Measurements from ENCODE around the gene SCYL2. TPM values are rescaled to one million over a fixed set of nuclear protein-coding genes. Genes with fewer than 3 reads are reported as not detected.
"Not testable (repeated sequence)": the region's sequence is repeated elsewhere in the genome, so short reads cannot be mapped to it uniquely, and the experiment has no call there.

The SCYL2 gene
- polyA plus RNA-seq, 1 donor from 2014 or later = 101 TPM

GRCh38 chr12:100303831-100304230, 36.9 kb downstream of the SCYL2 start:
- peaks cover 7% of the 10 kb centered on the region for H3K9me3 ChIP-seq (ENCODE audit: low read length)

DNA sequence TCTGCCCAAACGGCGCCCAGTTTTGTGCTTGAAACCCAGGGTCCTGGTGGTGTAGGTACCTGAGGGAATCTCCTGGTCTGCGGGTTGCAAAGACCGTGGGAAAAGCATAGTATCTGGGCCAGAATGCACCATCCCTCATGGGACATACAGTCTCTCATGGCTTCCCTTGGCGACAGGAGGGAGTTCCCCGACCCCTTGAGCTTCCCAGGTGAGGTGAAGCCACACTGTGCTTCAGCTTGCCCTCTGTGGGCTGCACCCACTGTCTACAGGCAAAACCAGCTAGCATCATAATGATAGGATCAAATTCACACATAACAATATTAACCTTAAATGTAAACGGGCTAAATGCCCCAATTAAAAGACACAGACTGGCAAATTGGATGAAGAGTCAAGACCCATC, 37.4 kb downstream of the SCYL2 start:
- H4K20me1 ChIP-seq (ENCODE audit: insufficient read depth); H3K9me2 ChIP-seq (ENCODE audit: insufficient read depth, low read length); H3K9me3 ChIP-seq (ENCODE audit: low read length); H3K4me3 ChIP-seq (ENCODE audit: low read length); H3F3A ChIP-seq (ENCODE audit: insufficient read depth, low read length, poor library complexity, severe bottlenecking); H3K9ac ChIP-seq (ENCODE audit: low read length); H3K27me3 ChIP-seq (ENCODE audit: insufficient read depth, low read depth, low read length); H3K79me2 ChIP-seq (replicated peaks; ENCODE audit: insufficient read depth, low read length); H2AFZ ChIP-seq (ENCODE audit: low read depth, low read length); H3K4me2 ChIP-seq (ENCODE audit: low read length); H3K27ac ChIP-seq (ENCODE audit: low read length): not testable (repeated sequence)
- H3K36me3 ChIP-seq (ENCODE audit: insufficient read depth, low read length) = peaks cover 27% of the 10 kb centered on the region

More at GRCh38 chr12:100303831-100304230, 36.9 kb downstream of the SCYL2 start:
- Histone ChIP-seq H3K4me3 (ENCODE audit: low read length) (no peak overlapping the region), H3K79me2 (replicated peaks; ENCODE audit: insufficient read depth, low read length) (no peaks in the 10 kb centered on the region), H3K9ac (ENCODE audit: low read length) (no peak overlapping the region), H2AFZ (ENCODE audit: low read depth, low read length) (no peak overlapping the region), H3K27me3 (ENCODE audit: insufficient read depth, low read depth, low read length) (no peaks in the 10 kb centered on the region), H3K36me3 (ENCODE audit: insufficient read depth, low read length) (peaks cover 25% of the 10 kb centered on the region), H4K20me1 (ENCODE audit: insufficient read depth) (no peaks in the 10 kb centered on the region), H3K9me2 (ENCODE audit: insufficient read depth, low read length) (no peaks in the 10 kb centered on the region), H3F3A (ENCODE audit: insufficient read depth, low read length, poor library complexity, severe bottlenecking) (no peaks in the 10 kb centered on the region), H3K27ac (ENCODE audit: low read length) (no peak overlapping the region), H3K4me2 (ENCODE audit: low read length) (no peak overlapping the region)
- no peak for TF ChIP-seq RAD21 (conservative IDR thresholded peaks at IDR 0.05)
- TF ChIP-seq REST (IDR thresholded peaks at IDR 0.05; ENCODE audit: borderline replicate concordance) = no peak
- TF ChIP-seq, protein P1, sequence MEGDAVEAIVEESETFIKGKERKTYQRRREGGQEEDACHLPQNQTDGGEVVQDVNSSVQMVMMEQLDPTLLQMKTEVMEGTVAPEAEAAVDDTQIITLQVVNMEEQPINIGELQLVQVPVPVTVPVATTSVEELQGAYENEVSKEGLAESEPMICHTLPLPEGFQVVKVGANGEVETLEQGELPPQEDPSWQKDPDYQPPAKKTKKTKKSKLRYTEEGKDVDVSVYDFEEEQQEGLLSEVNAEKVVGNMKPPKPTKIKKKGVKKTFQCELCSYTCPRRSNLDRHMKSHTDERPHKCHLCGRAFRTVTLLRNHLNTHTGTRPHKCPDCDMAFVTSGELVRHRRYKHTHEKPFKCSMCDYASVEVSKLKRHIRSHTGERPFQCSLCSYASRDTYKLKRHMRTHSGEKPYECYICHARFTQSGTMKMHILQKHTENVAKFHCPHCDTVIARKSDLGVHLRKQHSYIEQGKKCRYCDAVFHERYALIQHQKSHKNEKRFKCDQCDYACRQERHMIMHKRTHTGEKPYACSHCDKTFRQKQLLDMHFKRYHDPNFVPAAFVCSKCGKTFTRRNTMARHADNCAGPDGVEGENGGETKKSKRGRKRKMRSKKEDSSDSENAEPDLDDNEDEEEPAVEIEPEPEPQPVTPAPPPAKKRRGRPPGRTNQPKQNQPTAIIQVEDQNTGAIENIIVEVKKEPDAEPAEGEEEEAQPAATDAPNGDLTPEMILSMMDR (IDR thresholded peaks at IDR 0.05; ENCODE audit: poor library complexity, severe bottlenecking) = no peak
- TF ChIP-seq MXI1 (conservative IDR thresholded peaks at IDR 0.05; ENCODE audit: poor library complexity, severe bottlenecking) = no peak
- no peak for TF ChIP-seq TAF1 (IDR thresholded peaks at IDR 0.05; ENCODE audit: low read depth)
- TF ChIP-seq EZH2 (IDR thresholded peaks at IDR 0.05; ENCODE audit: borderline replicate concordance, insufficient read depth, low read length, poor library complexity, severe bottlenecking) = no peak
- no peak for TF ChIP-seq POLR2AphosphoS5 (IDR thresholded peaks at IDR 0.05)
- TF ChIP-seq EP300 (conservative IDR thresholded peaks at IDR 0.05; ENCODE audit: poor library complexity, severe bottlenecking) = no peak
- TF ChIP-seq SMC3 (conservative IDR thresholded peaks at IDR 0.05; ENCODE audit: poor library complexity) = no peak

DNA sequence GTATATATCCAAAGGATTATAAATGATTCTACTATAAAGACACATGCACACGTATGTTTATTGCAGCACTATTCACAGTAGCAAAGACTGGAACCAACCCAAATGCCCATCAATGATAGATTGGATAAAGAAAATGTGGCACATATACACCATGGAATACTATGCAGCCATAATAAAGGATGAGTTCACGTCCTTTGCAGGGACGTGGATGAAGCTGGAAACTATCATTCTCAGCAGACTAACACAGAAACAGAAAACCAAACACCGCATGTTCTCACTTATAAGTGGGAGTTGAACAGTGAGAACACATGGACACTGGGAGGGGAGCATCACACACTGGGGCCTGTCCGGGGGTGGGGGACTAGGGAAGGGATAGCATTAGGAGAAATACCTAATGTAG, 41.2 kb downstream of the SCYL2 start:
- H3K4me3 ChIP-seq (ENCODE audit: low read length); H3K9me3 ChIP-seq (ENCODE audit: low read length); H3K4me2 ChIP-seq (ENCODE audit: low read length); H3K27me3 ChIP-seq (ENCODE audit: insufficient read depth, low read depth, low read length); H4K20me1 ChIP-seq (ENCODE audit: insufficient read depth); H3K79me2 ChIP-seq (replicated peaks; ENCODE audit: insufficient read depth, low read length); H3K9ac ChIP-seq (ENCODE audit: low read length); H3F3A ChIP-seq (ENCODE audit: insufficient read depth, low read length, poor library complexity, severe bottlenecking); H3K27ac ChIP-seq (ENCODE audit: low read length); H3K9me2 ChIP-seq (ENCODE audit: insufficient read depth, low read length); H2AFZ ChIP-seq (ENCODE audit: low read depth, low read length): not testable (repeated sequence)
- peaks cover 25% of the 10 kb centered on the region for H3K36me3 ChIP-seq (ENCODE audit: insufficient read depth, low read length)
